GM18499 (cell line): ENCODE measurements around the gene TOX3.

ENCODE experiments used
- ATAC-seq: cut with Tn5 transposase; IDR thresholded peaks from one replicate; pipeline ENCODE4 v1.9.1; 2021; ENCODE audit warnings: moderate number of reproducible peaks; ENCODE audit not compliant: insufficient read depth, unreplicated experiment

The TOX3 gene

GRCh38 chr16:52567193-52567592 lies 20.2 kb upstream of the TOX3 start:
- ATAC-seq = no peak

DNA sequence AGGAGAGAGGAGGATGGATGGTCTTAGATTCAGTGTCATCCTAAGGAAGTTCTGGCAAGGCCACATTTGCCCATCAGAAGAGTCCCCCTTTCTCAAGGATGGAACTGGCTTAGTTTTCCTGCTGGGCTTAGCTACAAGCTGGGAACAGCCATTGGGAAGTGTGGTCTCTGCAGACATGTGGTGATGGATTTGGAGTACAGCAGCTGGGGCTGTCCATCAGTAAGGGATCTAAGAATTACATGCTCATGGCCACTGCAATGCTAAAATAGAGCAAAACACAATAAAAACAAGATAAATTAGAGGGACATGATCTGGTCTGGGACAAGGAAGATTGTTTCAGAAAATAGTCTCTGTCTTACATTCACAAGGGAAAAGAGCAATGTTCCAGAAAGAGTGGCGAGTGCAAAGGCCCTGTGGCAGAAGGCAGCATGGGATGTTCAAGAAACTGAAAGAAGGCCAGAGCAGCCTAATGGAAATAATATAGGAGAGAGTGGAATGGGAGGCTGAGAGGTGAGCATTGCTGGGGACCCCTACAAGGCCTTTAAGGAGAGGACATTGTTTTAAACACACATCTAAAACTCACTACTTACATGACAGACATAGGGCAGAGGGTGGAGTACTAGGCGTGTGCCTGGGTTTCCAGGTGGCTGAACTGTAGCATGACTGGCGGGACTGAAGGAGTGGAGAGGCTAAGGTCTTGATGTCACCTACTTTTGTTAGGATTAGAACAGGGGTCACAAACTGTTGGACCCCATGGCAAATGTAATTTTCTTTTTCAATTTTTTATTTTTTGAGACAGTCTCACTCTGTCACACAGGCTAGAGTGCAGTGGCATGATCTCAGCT lies 17.0 kb upstream of the TOX3 start:
- no peak for ATAC-seq

DNA sequence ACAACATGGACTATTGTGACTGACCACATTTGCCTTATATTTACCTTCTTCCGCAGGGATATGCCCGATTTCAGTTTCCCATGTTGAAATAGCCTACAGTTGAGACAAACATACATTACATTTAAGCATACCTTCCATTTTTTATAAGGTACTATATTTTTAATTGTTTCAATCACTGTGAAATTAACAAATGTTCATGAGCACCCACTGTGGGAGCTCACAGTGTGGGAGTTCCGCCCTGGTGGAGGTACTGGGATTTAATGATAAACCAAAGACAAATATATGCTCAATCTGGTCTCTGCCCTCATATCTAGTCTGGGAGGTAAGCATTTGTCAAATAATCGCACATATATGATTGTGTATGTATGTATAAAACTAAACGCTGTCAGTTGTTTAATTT lies 15.8 kb upstream of the TOX3 start:
- no peak for ATAC-seq

DNA sequence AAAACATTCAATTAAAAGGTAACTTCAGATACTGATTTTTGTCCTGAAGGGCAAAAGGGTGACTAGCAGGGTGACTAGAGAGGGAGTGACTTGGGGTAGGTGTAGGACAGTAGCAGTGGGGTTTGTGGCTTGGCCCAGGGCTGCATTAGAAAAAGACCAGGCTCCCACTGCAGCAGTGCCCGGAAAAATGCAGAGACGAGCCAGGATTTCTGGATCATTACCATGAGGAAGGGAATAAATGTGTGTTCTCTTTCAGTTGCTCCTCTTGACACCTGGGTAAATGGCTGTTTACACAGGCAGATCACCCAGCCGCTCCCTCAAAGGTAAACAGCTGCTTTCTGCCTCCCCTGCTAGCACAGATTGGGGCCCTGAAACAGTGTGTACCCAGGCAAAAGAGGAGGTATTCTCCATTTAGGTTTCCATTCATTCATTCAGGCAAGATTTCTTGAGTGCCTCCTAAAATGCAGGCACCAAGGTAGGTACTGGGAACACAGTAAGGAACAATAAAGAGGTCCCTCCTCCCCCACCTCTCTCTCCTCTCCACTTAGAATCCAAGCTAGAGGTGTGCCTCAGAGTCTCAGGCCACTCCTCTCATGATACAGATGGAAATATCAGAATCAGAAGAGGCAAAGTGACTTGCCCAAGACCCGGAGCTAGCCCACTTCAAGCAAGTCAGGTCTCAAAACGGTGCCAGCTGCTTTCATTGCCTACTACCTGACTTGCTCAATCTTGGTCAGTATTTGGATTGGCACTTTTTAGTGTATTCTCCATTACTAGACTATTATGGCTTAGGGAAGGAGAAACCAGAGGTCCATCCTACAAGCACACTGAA lies 15.2 kb upstream of the TOX3 start:
- no peak for ATAC-seq

DNA sequence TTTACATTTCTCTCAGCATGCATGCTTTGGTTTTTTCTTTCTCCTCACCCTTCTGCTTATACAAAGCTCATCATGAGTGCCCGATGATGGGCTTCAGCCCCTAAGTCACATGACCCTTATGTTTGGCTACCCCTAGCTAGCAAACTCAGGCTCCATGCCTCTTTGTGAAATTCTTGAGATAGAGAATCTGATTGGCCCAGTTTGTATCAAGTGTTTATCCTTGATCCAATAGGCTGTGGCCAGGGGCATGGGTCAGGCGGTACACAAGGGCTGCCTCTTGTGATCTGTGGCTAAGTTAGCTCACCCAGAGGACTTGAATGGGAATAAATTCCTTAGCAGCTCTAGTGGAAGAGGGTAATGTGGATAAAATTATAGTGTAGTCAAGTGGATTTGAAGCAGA lies 11.5 kb upstream of the TOX3 start:
- ATAC-seq = no peak

- ATAC-seq = no peak
Measured at GRCh38 chr16:52557236-52557635, 10.3 kb upstream of the TOX3 start.

DNA sequence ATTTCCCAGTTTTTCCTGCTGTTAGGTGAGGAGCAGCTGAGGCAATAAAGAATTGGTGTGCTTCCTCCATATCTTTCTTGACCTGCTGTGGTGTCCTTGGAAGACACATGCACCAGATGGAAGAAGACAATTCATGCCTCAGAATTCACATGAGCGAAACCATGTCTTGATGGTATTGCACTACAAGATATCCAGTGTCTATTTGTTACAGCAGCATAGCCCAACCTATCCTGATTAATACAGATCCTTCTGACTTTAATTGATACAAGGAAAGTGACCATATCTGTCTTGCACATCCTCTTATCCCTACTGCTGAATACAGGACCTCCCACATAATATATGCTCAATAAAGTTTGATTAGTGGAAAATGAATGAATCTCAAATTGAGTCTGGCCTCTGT lies 9.1 kb upstream of the TOX3 start:
- ATAC-seq = no peak

DNA sequence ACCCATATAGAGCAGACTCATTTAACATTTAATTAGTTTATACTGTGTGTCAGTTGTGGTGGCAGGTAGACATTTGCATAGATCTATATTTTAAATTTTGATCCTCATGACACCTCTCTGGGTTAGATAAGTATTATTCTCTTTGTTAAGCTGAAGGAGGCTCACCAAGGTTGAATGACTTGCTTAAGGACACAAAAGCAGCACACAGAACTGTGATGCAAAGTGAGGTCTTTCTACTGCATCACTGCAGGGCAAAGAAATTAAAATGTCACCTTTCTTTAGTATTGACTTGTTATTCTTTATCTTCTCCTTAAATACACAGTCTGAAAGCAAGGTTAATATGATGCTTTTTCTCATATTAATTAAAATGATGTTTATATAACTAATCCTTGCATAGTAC lies 8.6 kb upstream of the TOX3 start:
- no peak for ATAC-seq

DNA sequence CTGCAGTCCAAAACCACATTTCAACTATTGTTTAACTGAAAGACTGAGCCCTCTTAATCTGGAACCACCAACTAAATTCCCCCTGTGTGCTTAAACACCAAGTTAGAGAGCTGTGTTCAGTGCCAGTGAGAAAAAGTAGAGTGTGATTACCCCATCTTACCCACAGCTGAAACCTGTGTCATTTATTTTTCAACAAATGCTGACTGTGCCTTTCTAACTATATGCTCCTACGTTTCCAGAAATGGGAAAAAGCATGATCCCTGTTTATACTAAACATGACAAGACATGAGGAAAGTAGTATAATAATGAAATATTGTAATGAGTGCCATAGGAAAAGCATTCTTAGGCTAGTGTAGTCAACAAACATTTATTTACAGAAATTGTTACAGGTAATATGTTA lies 7.4 kb upstream of the TOX3 start:
- ATAC-seq = no peak

DNA sequence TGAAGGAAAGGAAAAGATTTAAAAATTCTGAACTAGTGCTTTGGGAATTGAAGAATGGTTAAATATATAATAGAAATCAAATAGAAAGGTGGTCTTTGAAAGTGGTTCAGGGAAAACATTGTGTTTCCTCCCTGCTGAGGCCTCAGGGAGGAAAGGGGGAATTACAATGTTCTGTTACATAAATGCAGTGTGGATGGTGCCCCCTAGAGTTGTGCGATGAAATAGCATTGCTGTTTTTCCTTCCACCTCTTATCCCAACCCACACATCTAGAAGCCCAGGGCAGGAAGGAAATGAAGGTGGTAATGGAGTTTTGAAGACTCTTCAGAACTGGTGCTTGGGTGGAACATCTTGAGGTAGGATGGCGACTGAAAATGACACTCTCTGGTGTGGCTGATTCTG lies 6.4 kb upstream of the TOX3 start:
- no peak for ATAC-seq

- ATAC-seq = no peak
Measured at GRCh38 chr16:52552643-52553042, 5.7 kb upstream of the TOX3 start.

DNA sequence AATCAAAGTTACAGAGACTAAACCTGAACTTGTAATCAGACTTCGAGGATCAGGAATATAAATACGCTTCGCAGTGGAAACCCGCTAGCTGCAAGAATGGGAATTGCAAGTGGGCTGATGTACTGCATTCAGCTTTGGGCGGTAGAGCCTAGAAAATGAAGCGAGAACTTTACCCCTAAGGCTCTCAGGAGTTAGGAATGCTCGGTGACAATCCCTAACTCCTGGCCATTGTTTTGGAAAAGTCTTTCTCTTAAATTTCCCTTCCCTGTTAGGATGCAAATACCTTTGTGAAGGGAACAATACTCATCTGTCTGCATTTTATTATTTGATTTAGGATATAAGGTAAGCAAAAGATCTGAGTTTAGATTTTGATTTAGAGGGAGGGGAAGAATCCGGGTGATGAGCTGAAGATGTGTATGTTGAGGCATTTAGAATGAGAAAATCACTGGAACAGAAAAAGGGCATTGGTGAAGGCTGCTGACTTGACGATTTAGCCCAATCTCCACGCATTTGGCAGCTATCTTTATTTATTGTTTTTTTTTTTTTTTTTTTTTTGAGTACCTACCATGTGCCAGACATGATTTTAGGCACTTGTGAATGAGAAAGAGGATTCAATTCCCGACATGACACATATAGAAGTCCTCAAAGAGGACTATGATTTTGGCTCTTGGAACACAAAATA lies 2.2 kb upstream of the TOX3 start:
- ATAC-seq = no peak

- ATAC-seq = no peak
Measured at GRCh38 chr16:52548261-52549010, 1.5 kb upstream of the TOX3 start.

- no peak for ATAC-seq
Measured at GRCh38 chr16:52547834-52548215, 882 bp upstream of the TOX3 start.

- ATAC-seq = no peak
Measured at GRCh38 chr16:52546291-52547003, 496 bp downstream of the TOX3 start.

DNA sequence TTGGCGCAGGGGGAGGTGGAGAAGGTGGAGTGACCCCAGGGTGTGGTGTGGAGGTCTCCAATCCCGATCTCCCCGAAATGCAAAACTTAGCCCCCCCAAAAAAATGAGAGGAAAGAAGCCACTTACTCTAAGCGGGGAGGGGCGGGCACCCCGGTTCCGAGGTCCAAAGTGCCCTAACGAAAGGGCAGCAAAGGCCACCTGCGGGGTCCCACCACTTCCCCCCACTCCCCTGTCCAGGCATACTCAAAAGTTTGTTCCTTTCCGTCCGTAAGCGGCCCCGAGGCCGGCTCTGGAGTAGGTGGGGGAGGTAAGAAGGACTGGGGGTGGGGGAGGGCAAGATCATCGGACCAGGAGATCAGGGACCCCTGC lies 1.1 kb downstream of the TOX3 start:
- ATAC-seq = no peak

- ATAC-seq = no peak
Measured at GRCh38 chr16:52545222-52545897, 1.6 kb downstream of the TOX3 start.

DNA sequence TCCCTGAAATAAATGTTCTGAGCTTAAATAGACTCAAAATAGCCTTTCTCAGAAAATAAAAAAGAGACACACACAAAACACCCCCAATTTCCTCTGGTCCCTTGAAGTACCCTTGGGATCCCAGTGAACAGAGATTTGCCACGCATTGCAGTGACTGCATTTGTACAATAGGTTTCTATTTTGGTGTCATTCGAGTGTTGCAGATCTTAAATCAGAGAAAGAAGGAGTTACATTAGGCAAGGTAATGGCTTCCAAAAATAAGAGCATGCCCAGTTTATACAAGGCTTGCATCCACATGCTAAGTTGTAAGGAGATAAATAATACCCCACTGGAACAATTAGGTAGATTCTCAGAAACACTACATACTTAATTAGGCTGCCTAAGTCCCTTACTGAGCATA lies 2.2 kb downstream of the TOX3 start:
- ATAC-seq = no peak

- no peak for ATAC-seq
Measured at GRCh38 chr16:52543654-52544053, 3.3 kb downstream of the TOX3 start.
